ENCODE measurements around the gene RBMS3.

RBMS3 gene

DNA sequence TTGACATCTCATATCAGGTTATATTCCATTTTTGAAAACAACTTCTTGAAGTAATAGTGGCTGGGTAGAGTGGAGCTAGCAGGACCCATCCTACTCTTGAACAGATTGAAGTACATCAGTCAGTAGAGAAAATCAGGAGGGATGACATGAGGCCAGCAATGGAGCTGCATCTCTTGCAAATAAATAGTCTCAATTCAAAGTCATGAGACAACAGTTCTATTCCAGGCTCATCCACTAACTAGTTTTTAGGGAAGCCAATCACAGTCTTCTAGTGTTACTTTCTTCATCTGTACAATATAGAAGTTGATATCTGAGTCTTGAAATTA, 477.2 kb downstream of the RBMS3 start:
- no peak for DNase-seq (ENCODE audit: low spot score)
- TF ChIP-seq CTCF (IDR thresholded peaks at IDR 0.05; ENCODE audit: borderline replicate concordance, control extremely low read depth, extremely low read depth, insufficient read depth, missing control alignments) = no peak
- in situ Hi-C loops (cut with MboI; ENCODE audit: low sequenced_read_pairs, unreplicated experiment) = no loop called here

- no peak for TF ChIP-seq CTCF (IDR thresholded peaks at IDR 0.05; ENCODE audit: borderline replicate concordance, control extremely low read depth, extremely low read depth, insufficient read depth, missing control alignments)
- in situ Hi-C loops (cut with MboI; ENCODE audit: low sequenced_read_pairs, unreplicated experiment) = no loop called here
- DNase-seq (ENCODE audit: low spot score) = no peak
Observed at GRCh38 chr3:29758434-29759322, 477.8 kb downstream of the RBMS3 start.

GRCh38 chr3:29759411-29760225, 478.7 kb downstream of the RBMS3 start:
- no peak for TF ChIP-seq CTCF (IDR thresholded peaks at IDR 0.05; ENCODE audit: borderline replicate concordance, control extremely low read depth, extremely low read depth, insufficient read depth, missing control alignments)
- DNase-seq (ENCODE audit: low spot score) = no peak
- in situ Hi-C loops (cut with MboI; ENCODE audit: low sequenced_read_pairs, unreplicated experiment) = no loop called here

DNA sequence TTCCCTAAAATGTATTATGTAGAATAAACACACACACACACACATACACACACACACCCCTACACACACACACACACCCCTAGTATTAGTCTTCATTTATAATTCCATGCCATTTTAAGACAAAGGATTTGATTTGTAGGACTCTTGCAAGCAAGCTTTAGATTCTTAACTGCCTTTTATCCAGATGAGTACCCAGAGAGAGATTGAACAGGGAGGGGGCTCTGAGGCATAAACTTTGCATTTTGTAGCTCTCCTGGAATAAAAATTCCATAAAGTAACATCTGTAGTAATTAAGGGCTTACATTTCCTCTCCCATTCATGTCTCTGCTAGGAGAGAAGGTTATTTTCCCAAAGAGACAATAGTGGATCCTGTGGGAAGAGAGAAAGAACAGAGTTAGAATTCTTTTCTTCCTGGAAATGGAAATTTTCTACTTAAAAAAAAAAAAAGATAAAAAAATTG, 479.4 kb downstream of the RBMS3 start:
- in situ Hi-C loops (cut with MboI; ENCODE audit: low sequenced_read_pairs, unreplicated experiment) = no loop called here
- no peak for DNase-seq (ENCODE audit: low spot score)
- no peak for TF ChIP-seq CTCF (IDR thresholded peaks at IDR 0.05; ENCODE audit: borderline replicate concordance, control extremely low read depth, extremely low read depth, insufficient read depth, missing control alignments)

GRCh38 chr3:29761517-29761916, 480.6 kb downstream of the RBMS3 start:
- in situ Hi-C loops (cut with MboI; ENCODE audit: low sequenced_read_pairs, unreplicated experiment) = no loop called here
- no peak for DNase-seq (ENCODE audit: low spot score)
- no peak for TF ChIP-seq CTCF (IDR thresholded peaks at IDR 0.05; ENCODE audit: borderline replicate concordance, control extremely low read depth, extremely low read depth, insufficient read depth, missing control alignments)

DNA sequence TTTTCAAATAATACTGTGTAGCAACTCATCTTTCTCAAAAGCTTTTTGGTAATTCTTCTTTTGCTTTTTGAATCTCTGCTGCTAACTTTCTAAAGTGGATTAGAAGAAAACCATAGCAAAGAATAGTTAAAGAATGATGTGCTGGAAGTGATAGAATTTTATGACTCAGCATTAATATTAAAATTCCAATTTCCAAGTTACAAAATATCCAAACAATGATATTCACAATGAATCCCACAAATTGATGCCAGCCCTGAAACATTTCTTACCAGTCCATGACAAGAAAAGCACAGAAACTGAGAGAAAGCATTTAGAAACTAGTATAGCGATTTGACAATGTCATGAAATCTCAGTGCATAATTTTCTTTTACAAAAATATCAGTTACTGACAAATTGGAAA, 482.2 kb downstream of the RBMS3 start:
- no peak for TF ChIP-seq CTCF (IDR thresholded peaks at IDR 0.05; ENCODE audit: borderline replicate concordance, control extremely low read depth, extremely low read depth, insufficient read depth, missing control alignments)
- DNase-seq (ENCODE audit: low spot score) = no peak
- in situ Hi-C loops (cut with MboI; ENCODE audit: low sequenced_read_pairs, unreplicated experiment) = no loop called here
